ENCODE data around the gene GTF3C4. TPM values are rescaled to one million over a fixed set of nuclear protein-coding genes. Genes with fewer than 3 reads are reported as not detected.
"Not testable (repeated sequence)": the region's sequence is repeated elsewhere in the genome, so short reads cannot be mapped to it uniquely, and the experiment has no call there.

GTF3C4 gene
- total RNA-seq, 1 experiment from 2014 or later, result 17.1 TPM

DNA sequence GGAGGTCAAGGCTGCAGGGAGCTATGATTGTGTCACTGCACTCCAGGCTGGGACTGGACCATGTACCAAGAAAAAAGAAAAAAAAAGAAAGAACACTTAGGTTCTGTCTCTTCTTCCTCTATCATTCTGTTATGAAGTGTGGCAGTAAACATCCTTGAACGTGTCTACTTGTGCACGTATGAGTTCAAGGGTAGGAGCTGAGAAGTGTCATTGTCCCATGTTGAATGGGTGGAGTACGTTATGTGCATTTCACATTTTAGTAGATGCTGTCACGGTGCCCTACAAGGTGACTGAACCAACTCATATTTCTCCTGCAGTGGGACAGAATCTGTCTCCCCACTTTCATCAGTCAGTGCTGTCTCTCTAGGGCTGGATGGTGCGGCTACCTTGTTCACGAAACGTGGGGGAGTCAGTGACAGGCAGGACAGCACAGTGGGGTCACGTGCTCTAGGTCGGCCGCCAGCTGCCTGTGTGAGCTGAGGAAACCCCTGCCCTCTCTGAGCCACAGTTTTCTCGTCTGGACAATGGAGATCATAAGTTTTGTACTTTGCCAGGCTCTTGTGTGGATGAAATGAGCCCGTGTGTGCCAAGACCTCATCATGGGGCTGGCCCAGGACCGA lies 47.2 kb downstream of the GTF3C4 start:
- Histone ChIP-seq H3K9me3 (replicated peaks) (no peaks in the 10 kb centered on the region), H3K27me3 (replicated peaks) (0 out of 2 replicates have a peak, but pooled peaks cover 2% of the 10 kb centered on the region), H3K4me1 (replicated peaks) (no peaks in the 10 kb centered on the region), H3K36me3 (no peaks in the 10 kb centered on the region), H3K27ac (no peak overlapping the region), H3K4me3 (no peak overlapping the region)
- no peak for DNase-seq (ENCODE audit: low read depth in 1 of 2, low spot score in 2 of 2)

DNA sequence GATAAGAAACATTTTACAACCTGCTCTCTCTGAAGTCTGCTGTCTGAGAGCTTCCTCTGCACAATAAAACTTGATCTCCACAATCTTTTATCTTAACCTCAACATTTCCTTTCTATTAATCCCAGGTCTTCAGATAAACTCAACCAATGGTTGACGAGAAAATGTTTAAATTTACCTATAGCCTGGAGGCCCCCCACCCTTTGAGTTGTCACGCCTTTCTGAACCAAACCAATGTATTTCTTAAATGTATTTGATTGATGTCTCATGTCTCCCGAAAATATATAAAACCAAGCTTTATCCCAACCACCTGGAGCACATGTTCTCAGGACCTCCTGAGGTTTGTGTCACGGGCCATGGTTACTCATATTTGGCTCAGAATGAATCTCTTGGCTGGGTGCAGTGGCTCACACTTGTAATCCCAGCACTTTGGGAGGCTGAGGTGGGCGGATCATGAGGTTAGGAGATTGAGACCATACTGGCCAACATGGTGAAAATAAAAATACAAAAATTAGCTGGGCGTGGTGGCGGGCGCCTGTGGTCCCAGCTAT lies 48.2 kb downstream of the GTF3C4 start:
- H3K27ac ChIP-seq; H3K27me3 ChIP-seq (replicated peaks); DNase-seq (ENCODE audit: low read depth in 1 of 2, low spot score in 2 of 2); H3K4me1 ChIP-seq (replicated peaks); H3K36me3 ChIP-seq; H3K4me3 ChIP-seq; H3K9me3 ChIP-seq (replicated peaks): not testable (repeated sequence)

DNA sequence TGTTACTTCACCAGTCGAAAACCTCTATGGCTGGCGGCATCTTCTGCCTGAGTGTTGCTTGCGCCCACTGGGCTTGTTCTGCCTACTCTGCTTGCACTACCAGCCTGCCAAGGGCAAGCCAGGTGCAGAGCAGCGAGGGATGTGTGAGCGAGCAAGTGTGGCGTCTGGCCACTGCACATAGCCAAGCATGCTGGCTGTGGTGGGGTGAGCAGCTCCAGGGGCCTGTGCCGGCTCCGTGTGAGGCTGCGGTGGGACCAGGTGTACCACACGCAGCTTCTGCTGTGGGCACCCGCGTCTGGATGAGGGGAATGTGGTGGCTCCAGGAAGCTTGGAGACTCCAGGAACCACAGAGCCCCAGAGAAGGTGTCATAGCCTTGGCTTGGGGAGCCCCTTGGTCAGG lies 51.4 kb downstream of the GTF3C4 start:
- Histone ChIP-seq H3K27ac (no peak overlapping the region), H3K27me3 (replicated peaks) (0 out of 2 replicates have a peak, but pooled peaks cover 2% of the 10 kb centered on the region), H3K36me3 (no peaks in the 10 kb centered on the region)

DNA sequence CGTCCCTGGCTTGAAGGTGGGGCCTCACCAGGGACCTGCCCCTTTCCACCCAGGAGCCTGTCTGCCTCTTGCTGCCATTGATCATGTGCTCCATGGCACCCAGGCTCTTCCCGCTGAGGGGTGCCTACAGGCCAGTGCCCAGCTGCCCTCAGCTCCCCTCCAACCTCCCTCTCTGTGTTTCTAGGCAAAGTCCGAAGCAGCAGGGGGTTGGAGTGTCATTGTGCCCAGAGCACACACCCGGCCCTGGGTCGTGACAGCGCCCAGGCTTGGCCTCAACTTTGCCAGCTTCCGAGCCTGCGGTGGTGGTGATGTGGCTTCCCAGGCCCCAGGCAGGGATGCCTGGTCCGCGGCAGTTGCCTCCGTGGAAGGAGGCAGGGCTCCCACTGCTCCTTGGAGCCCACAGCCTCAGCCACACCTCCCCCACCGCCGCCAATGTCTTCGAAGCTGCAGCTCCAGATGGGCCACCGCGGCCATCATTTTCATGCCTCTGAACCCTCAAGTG lies 52.4 kb downstream of the GTF3C4 start:
- no peaks in the 10 kb centered on the region for H3K36me3 ChIP-seq
- no peaks in the 10 kb centered on the region for H3K4me1 ChIP-seq (replicated peaks)
- H3K4me3 ChIP-seq, result no peak overlapping the region
- H3K9me3 ChIP-seq (replicated peaks), result no peaks in the 10 kb centered on the region
- no peak for DNase-seq (ENCODE audit: low read depth in 1 of 2, low spot score in 2 of 2)
- 0 out of 2 replicates have a peak, but pooled peaks cover 2% of the 10 kb centered on the region for H3K27me3 ChIP-seq (replicated peaks)
- H3K27ac ChIP-seq, result no peak overlapping the region

More for the DNA sequence above, 51.4 kb downstream of the GTF3C4 start:
- Histone ChIP-seq H3K4me3 (no peak overlapping the region), H3K4me1 (replicated peaks) (no peaks in the 10 kb centered on the region), H3K9me3 (replicated peaks) (no peaks in the 10 kb centered on the region)
- DNase-seq (ENCODE audit: low read depth in 1 of 2, low spot score in 2 of 2), result no peak

DNA sequence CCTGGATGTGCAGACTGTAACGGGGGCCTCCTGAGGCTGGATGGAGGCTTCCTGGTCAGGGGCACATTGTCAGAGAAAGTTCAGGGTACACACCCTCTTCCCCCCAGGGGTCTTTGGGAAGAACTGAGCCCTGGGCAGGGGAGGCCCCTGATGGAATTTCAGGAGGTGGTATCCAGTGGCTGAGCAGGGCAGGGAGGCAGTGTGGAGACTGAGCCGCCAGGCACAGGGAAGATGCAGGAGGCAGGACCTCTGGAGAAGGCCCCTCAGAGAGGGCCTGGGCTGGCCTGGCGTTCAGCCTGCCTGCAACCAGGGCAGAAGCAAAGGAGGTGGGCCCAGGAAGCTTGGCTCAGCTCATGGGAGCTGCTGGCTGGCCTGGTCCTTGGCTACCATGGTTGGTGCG lies 53.5 kb downstream of the GTF3C4 start:
- Histone ChIP-seq H3K27ac (no peak overlapping the region), H3K4me3 (no peak overlapping the region), H3K9me3 (replicated peaks) (no peaks in the 10 kb centered on the region), H3K4me1 (replicated peaks) (no peaks in the 10 kb centered on the region), H3K36me3 (no peaks in the 10 kb centered on the region), H3K27me3 (replicated peaks) (0 out of 2 replicates have a peak, but pooled peaks cover 2% of the 10 kb centered on the region)
- no peak for DNase-seq (ENCODE audit: low read depth in 1 of 2, low spot score in 2 of 2)

DNA sequence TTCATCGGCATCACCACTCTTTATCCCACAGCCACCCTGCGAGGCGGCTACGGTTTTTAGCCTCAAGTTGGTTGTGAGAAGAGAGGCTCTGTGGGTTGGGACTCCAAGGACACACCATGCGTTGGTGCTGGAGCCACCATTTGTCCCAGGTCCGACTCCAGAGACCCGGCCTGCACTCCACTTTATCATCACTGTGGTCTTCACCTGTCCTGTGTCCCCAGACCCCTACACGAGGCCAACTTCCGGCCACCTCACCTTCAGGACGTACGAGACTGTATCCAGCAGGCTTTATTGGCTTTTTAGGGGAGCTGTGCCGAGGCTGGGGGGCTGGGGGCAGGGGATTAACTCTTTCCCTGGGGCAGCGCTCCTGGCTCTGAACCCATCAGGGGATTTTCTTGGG lies 55.0 kb downstream of the GTF3C4 start:
- H3K27ac ChIP-seq, result no peak overlapping the region
- H3K4me3 ChIP-seq, result no peak overlapping the region
- no peaks in the 10 kb centered on the region for H3K27me3 ChIP-seq (replicated peaks)
- H3K36me3 ChIP-seq, result no peaks in the 10 kb centered on the region
- H3K9me3 ChIP-seq (replicated peaks), result no peaks in the 10 kb centered on the region
- DNase-seq (ENCODE audit: low read depth in 1 of 2, low spot score in 2 of 2), result no peak
- no peaks in the 10 kb centered on the region for H3K4me1 ChIP-seq (replicated peaks)

DNA sequence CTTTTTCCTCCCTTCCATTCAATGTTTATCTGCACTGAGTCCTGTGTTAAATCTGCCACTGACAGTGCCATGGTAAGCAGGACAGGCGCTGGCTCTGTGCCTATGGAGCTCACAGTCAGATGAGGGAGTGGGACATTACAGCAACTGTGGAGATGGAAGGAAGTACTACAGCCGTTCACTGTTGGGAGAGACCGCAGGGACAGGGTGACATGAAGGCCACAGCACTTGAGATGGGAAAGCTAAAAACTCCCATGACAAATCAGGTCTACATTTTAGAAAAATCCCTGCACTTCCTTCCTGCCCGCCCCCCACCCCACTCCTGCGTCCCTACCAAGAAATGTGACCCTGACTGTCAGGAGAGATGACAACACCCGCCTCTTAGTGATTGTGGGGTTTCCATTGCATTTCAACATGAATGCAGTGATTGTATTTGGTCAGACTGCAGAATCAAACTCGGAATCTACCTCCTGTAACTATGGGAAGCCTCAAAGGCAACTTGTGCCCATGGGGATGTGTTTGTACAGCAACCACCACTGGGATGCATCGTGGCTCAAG lies 56.4 kb downstream of the GTF3C4 start:
- H3K27me3 ChIP-seq (replicated peaks), result 0 out of 2 replicates have a peak, but pooled peaks cover 1% of the 10 kb centered on the region
- no peak overlapping the region for H3K27ac ChIP-seq
- no peaks in the 10 kb centered on the region for H3K9me3 ChIP-seq (replicated peaks)
- H3K36me3 ChIP-seq, result no peaks in the 10 kb centered on the region
- H3K4me3 ChIP-seq, result no peak overlapping the region
- no peak for DNase-seq (ENCODE audit: low read depth in 1 of 2, low spot score in 2 of 2)
- H3K4me1 ChIP-seq (replicated peaks), result no peaks in the 10 kb centered on the region

DNA sequence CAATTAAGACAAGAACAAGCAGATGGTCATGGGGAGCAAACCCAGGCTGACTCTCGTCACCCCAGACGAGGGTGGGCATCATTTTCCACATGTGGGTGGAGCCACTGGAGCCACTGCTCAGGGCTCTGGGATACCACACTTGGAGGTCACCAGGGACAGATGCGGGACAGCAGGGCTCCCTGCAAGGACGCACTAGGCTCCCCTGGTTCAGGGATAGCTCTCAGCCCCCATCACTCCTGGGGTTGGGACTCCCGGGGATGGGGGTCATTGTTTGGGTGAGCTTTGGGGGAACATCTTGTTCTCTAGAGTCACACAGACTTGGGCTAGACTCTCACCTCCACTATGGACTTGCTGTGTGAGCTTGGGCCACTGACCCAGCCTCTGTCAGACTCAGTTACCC lies 57.8 kb downstream of the GTF3C4 start:
- H3K4me3 ChIP-seq, result no peak overlapping the region
- H3K27me3 ChIP-seq (replicated peaks), result 0 out of 2 replicates have a peak, but pooled peaks cover 4% of the 10 kb centered on the region
- H3K4me1 ChIP-seq (replicated peaks), result no peaks in the 10 kb centered on the region
- no peak for DNase-seq (ENCODE audit: low read depth in 1 of 2, low spot score in 2 of 2)
- H3K36me3 ChIP-seq, result no peaks in the 10 kb centered on the region
- no peak overlapping the region for H3K27ac ChIP-seq
- no peaks in the 10 kb centered on the region for H3K9me3 ChIP-seq (replicated peaks)

DNA sequence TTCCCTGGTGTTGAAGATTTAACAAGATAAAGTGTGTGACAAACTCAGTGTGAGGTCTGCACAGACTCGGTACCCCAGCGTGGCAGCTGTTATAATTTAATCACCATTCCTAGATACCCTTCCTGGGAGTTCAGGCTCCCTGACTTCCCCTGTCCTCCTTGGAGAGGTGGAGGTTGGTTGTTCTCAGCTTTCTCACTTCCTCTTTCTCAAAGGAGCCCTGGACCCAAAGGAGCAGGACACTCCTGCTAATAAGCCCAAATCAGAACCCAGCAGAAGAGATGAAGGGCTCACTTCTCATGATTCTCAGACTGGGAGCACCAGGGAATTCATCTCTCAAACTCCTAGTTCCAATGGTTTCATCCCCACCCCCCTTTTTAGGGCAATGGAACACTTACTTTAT lies 58.2 kb downstream of the GTF3C4 start:
- Histone ChIP-seq H3K27me3 (replicated peaks) (0 out of 2 replicates have a peak, but pooled peaks cover 4% of the 10 kb centered on the region), H3K36me3 (no peaks in the 10 kb centered on the region), H3K4me1 (replicated peaks) (no peaks in the 10 kb centered on the region), H3K27ac (no peak overlapping the region), H3K4me3 (no peak overlapping the region), H3K9me3 (replicated peaks) (no peaks in the 10 kb centered on the region)
- no peak for DNase-seq (ENCODE audit: low read depth in 1 of 2, low spot score in 2 of 2)

DNA sequence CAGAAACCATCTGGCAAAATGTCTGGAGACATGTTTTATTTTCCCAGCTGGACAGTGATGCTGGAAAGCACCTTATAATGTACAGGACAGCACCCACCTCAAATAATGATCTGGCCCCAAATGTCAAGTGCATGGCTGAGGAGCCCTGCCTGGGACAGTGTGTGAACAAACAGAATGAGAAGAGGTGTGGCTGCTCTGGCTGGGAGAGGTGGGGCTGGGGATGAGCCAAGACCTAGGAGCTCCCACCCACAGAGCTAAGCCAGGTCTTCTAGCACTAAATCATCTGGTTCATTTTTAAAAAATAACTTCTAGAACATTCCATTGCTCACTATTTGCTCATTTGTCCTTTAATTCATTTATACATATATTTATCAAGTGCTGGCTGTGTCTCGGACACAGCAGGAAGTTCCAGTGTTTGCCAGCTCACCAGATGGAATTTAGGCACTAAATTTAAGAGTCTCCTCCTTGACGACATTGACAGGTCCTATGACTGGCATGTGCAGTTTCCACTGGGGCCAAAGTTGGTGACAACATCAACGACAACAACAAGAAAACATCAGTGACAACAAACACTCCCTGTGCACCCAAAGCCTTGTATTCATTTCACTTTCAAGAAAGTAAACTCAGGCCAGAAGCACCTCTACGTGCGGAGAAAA lies 59.1 kb downstream of the GTF3C4 start:
- no peaks in the 10 kb centered on the region for H3K9me3 ChIP-seq (replicated peaks)
- H3K27me3 ChIP-seq (replicated peaks), result 0 out of 2 replicates have a peak, but pooled peaks cover 4% of the 10 kb centered on the region
- no peaks in the 10 kb centered on the region for H3K4me1 ChIP-seq (replicated peaks)
- no peaks in the 10 kb centered on the region for H3K36me3 ChIP-seq
- no peak overlapping the region for H3K4me3 ChIP-seq
- H3K27ac ChIP-seq, result no peak overlapping the region
- DNase-seq (ENCODE audit: low read depth in 1 of 2, low spot score in 2 of 2), result no peak

DNA sequence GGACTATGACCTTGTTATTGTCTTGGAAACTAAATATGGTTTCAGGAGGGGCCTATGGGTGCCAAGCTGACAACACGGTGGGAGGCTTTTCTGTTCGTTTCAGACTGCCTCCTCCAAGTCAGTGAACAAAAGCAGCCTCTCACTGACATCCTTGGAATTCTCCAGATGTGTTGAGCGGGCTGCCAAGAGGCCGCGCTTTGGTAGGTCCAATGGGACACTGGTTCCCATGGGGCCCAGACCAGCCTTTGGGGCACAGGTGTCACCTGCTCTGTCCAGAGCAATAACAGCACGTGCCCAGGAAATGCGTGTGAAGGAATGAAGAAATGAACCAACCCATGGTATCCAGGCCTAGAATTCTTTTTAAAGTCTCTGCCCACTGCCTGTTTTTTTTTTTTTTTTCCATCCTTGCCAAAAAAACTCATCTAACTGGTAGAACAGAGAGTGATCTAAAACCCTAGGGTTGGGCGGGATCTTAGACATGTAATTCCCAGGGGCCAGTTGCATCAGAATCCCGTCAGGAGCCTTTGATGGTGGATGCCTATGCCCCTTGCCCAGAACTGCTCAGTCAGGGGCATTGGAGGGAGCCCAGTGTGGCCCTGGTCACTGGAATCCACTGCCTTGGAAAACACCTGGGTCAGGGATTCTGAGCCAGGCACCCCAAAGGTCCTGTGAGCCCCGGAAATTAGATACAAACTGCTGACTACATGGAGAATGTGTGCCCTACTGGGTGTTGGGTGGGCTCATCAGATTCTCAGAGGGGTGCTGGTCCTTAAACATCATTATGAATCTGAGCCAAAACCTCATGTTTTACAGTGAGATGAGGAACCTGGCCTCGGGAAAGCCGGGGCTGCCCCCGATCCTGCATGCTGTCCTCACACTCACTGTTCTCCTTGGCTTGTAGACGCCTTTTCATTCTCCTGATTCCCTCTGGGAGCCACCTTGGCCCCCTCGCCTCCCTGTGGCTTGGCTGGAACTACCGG lies 60.1 kb downstream of the GTF3C4 start:
- H3K36me3 ChIP-seq, result no peaks in the 10 kb centered on the region
- H3K4me1 ChIP-seq (replicated peaks), result no peaks in the 10 kb centered on the region
- no peak overlapping the region for H3K27ac ChIP-seq
- DNase-seq (ENCODE audit: low read depth in 1 of 2, low spot score in 2 of 2), result no peak
- H3K27me3 ChIP-seq (replicated peaks), result 0 out of 2 replicates have a peak, but pooled peaks cover 4% of the 10 kb centered on the region
- H3K4me3 ChIP-seq, result no peak overlapping the region
- no peaks in the 10 kb centered on the region for H3K9me3 ChIP-seq (replicated peaks)

DNA sequence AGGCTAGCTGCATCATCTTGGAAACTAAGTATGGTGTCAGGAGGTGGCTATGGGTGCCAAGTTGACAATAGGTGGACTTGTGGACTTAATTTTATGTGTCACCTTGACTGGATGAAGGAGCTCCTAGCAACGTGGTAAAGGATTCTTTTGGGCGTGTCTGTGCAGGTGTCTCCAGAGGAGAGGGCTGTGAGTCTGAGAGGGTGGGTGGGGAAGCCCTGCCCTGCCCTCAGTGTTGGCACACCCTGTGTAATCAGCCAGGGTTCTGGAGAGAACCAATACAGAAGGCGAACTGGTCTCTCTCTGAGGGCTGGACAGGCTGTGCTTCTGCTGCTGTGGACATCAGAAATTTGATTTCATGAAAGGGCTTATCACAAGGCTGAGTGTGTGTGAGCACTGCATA lies 61.0 kb downstream of the GTF3C4 start:
- no peak overlapping the region for H3K27ac ChIP-seq
- 0 out of 2 replicates have a peak, but pooled peaks cover 4% of the 10 kb centered on the region for H3K27me3 ChIP-seq (replicated peaks)
- no peak overlapping the region for H3K4me3 ChIP-seq
- DNase-seq (ENCODE audit: low read depth in 1 of 2, low spot score in 2 of 2), result no peak
- no peaks in the 10 kb centered on the region for H3K4me1 ChIP-seq (replicated peaks)
- no peaks in the 10 kb centered on the region for H3K9me3 ChIP-seq (replicated peaks)
- no peaks in the 10 kb centered on the region for H3K36me3 ChIP-seq

All from SJSA1 (cell line).